Neural cell (in vitro differentiated cells): ENCODE measurements around the gene BLVRA. TPM values are rescaled to one million over a fixed set of nuclear protein-coding genes. Genes with fewer than 3 reads are reported as not detected.

Experiments used
- H2AFZ ChIP-seq: fragments of 200-600, 300-800 bp; sonication (generic), shearing (Covaris generic); 2 replicates; pipeline ENCODE4 v1.6.0; 2014; ENCODE audit warnings: low read depth, mild to moderate bottlenecking, antibody characterized with exemption, low read length, moderate library complexity
- H3F3A ChIP-seq: fragments of 200-600 bp; shearing (Covaris generic); 2 replicates; pipeline ENCODE4 v1.6.1; 2016; ENCODE audit warnings: mild to moderate bottlenecking, moderate library complexity, mixed read lengths, antibody characterized with exemption, low read length; ENCODE audit not compliant: insufficient read depth, poor library complexity, severe bottlenecking
- H3K27ac ChIP-seq: fragments of 200-600, 300-800 bp; sonication (generic), shearing (Covaris generic); 2 replicates; pipeline ENCODE4 v1.5.1; 2014; ENCODE audit warnings: mild to moderate bottlenecking, low read length, moderate library complexity
- H3K27me3 ChIP-seq: fragments of 300-800, 200-600 bp; sonication (generic), shearing (Covaris generic); 2 replicates; pipeline ENCODE4 v1.6.0; 2014; ENCODE audit warnings: mild to moderate bottlenecking, low read depth, low read length, moderate library complexity; ENCODE audit not compliant: insufficient read depth
- H3K36me3 ChIP-seq: fragments of 300-800, 200-600 bp; sonication (generic), shearing (Covaris generic); 2 replicates; pipeline ENCODE4 v1.5.1; 2014; ENCODE audit warnings: mild to moderate bottlenecking, antibody characterized with exemption, low read length, moderate library complexity; ENCODE audit not compliant: insufficient read depth
- H3K4me2 ChIP-seq: fragments of 300-800, 200-600 bp; sonication (generic), shearing (Covaris generic); 2 replicates; pipeline ENCODE4 v1.6.0; 2014; ENCODE audit warnings: mild to moderate bottlenecking, low read length
- H3K4me3 ChIP-seq: fragments of 300-800, 200-600 bp; sonication (generic), shearing (Covaris generic); 2 replicates; pipeline ENCODE4 v1.5.1; 2014; ENCODE audit warnings: mild to moderate bottlenecking, low read length, moderate library complexity
- H3K79me2 ChIP-seq: fragments of 200-600 bp; shearing (Covaris generic); replicated peaks from 2 replicates; pipeline ENCODE4 v1.6.0; 2014; ENCODE audit warnings: mild to moderate bottlenecking, low read length, moderate library complexity; ENCODE audit not compliant: insufficient read depth
- H3K9ac ChIP-seq: fragments of 300-800, 200-600 bp; sonication (generic), shearing (Covaris generic); 2 replicates; pipeline ENCODE4 v1.6.1; 2016; ENCODE audit warnings: mild to moderate bottlenecking, low read length, mixed read lengths
- H3K9me2 ChIP-seq: fragments of 200-600 bp; shearing (Covaris generic); 2 replicates; pipeline ENCODE4 v1.6.1; 2016; ENCODE audit warnings: mild to moderate bottlenecking, low read length, mixed read lengths; ENCODE audit not compliant: insufficient read depth
- H3K9me3 ChIP-seq: fragments of 200-600, 300-800 bp; sonication (generic), shearing (Covaris generic); 2 replicates; pipeline ENCODE4 v1.6.1; 2016; ENCODE audit warnings: mild to moderate bottlenecking, mixed run types, low read length, moderate library complexity, mixed read lengths
- H4K20me1 ChIP-seq: fragments of 200-600 bp; shearing (Covaris generic); 2 replicates; pipeline ENCODE4 v1.6.1; 2016; ENCODE audit warnings: mild to moderate bottlenecking, mixed run types; ENCODE audit not compliant: insufficient read depth
- EP300 ChIP-seq: fragments of 450-650 bp; conservative IDR thresholded peaks from 2 replicates; pipeline ENCODE4 v1.6.1; 2014; ENCODE audit warnings: antibody characterized with exemption, mild to moderate bottlenecking, moderate library complexity; ENCODE audit not compliant: poor library complexity, severe bottlenecking
- EZH2 ChIP-seq: fragments of 200-600, 300-800 bp; shearing (Covaris generic), sonication (generic); IDR thresholded peaks from 2 replicates; pipeline ENCODE4 v1.6.1; 2014; ENCODE audit warnings: antibody characterized with exemption, low read length, borderline replicate concordance, mild to moderate bottlenecking; ENCODE audit not compliant: insufficient read depth, poor library complexity, severe bottlenecking
- MXI1 ChIP-seq: fragments of 450-650 bp; conservative IDR thresholded peaks from 2 replicates; pipeline ENCODE4 v1.6.1; 2014; ENCODE audit warnings: antibody characterized with exemption, mild to moderate bottlenecking; ENCODE audit not compliant: poor library complexity, severe bottlenecking
- POLR2AphosphoS5 ChIP-seq: IDR thresholded peaks from 2 replicates; pipeline ENCODE4 v1.6.1; 2012
- RAD21 ChIP-seq: fragments of 450-650 bp; conservative IDR thresholded peaks from 2 replicates; pipeline ENCODE4 v1.6.1; 2014; ENCODE audit warnings: antibody characterized with exemption, mild to moderate bottlenecking, moderate library complexity
- SMC3 ChIP-seq: fragments of 450-650 bp; conservative IDR thresholded peaks from 2 replicates; pipeline ENCODE4 v1.6.1; 2014; ENCODE audit warnings: antibody characterized with exemption, mild to moderate bottlenecking, moderate library complexity; ENCODE audit not compliant: poor library complexity
- TAF1 ChIP-seq: IDR thresholded peaks from 2 replicates; pipeline ENCODE4 v1.6.1; 2012; ENCODE audit warnings: low read depth
- polyA plus RNA-seq: library from polyadenylated mRNA; depleted of rRNA; stranded (reverse); fragments of >200 nt; gene quantifications from 2 replicates; pipeline ENCODE4 v1.2.3, GENCODE V29; 2014
- TF ChIP-seq, protein P1 (sequence below): fragments of 450-650 bp; IDR thresholded peaks from 2 replicates; pipeline ENCODE4 v1.5.1; 2014; ENCODE audit warnings: antibody characterized with exemption, mild to moderate bottlenecking, moderate library complexity; ENCODE audit not compliant: poor library complexity, severe bottlenecking
- TF ChIP-seq, protein P2 (sequence below): IDR thresholded peaks from 2 replicates; pipeline ENCODE4 v1.6.1; 2012; ENCODE audit warnings: borderline replicate concordance

The BLVRA gene
- polyA plus RNA-seq, 1 donor from 2014 or later = 12.4 TPM

DNA sequence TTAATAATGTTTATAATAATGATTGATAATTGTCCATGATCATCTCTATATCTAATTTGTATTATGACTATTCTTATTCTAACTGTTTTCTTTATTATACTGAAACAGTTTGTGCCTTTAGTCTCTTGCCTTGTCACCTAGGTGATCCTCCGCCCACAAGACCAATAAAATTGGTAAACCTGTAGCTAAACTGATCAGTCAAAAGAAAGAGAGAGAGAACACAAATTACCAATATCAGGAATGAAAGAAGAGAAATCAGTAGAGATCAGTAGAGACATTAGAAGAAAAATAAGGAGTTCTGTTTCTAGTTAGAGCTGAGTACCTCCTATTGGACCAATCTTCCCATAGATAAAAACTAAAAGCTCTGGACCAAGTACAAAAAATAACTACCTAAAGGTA, 23.1 kb upstream of the BLVRA start:
- no peak overlapping the region for H3K4me3 ChIP-seq
- no peaks in the 10 kb centered on the region for H4K20me1 ChIP-seq
- H3K9me3 ChIP-seq = no peaks in the 10 kb centered on the region
- no peak overlapping the region for H3K9ac ChIP-seq
- no peak overlapping the region for H3K4me2 ChIP-seq
- H3K79me2 ChIP-seq = no peaks in the 10 kb centered on the region
- H3K9me2 ChIP-seq = no peaks in the 10 kb centered on the region
- H2AFZ ChIP-seq = no peak overlapping the region
- no peaks in the 10 kb centered on the region for H3K27me3 ChIP-seq
- no peaks in the 10 kb centered on the region for H3K36me3 ChIP-seq
- TF ChIP-seq MXI1 (no peak), EZH2 (no peak), POLR2AphosphoS5 (no peak)
- TF ChIP-seq, protein P1, sequence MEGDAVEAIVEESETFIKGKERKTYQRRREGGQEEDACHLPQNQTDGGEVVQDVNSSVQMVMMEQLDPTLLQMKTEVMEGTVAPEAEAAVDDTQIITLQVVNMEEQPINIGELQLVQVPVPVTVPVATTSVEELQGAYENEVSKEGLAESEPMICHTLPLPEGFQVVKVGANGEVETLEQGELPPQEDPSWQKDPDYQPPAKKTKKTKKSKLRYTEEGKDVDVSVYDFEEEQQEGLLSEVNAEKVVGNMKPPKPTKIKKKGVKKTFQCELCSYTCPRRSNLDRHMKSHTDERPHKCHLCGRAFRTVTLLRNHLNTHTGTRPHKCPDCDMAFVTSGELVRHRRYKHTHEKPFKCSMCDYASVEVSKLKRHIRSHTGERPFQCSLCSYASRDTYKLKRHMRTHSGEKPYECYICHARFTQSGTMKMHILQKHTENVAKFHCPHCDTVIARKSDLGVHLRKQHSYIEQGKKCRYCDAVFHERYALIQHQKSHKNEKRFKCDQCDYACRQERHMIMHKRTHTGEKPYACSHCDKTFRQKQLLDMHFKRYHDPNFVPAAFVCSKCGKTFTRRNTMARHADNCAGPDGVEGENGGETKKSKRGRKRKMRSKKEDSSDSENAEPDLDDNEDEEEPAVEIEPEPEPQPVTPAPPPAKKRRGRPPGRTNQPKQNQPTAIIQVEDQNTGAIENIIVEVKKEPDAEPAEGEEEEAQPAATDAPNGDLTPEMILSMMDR = no peak
- H3K27ac ChIP-seq = no peak overlapping the region
- H3F3A ChIP-seq = no peaks in the 10 kb centered on the region

- Histone ChIP-seq H3K79me2 (no peaks in the 10 kb centered on the region), H3K27me3 (no peaks in the 10 kb centered on the region), H3F3A (no peaks in the 10 kb centered on the region), H3K4me2 (no peak overlapping the region), H3K9ac (no peak overlapping the region), H3K36me3 (no peaks in the 10 kb centered on the region), H4K20me1 (no peaks in the 10 kb centered on the region), H2AFZ (no peak overlapping the region), H3K27ac (no peak overlapping the region), H3K9me3 (no peaks in the 10 kb centered on the region), H3K9me2 (no peaks in the 10 kb centered on the region), H3K4me3 (no peak overlapping the region)
- no peak for TF ChIP-seq EZH2
- TF ChIP-seq MXI1 = no peak
Measured at GRCh38 chr7:43735802-43736603, 22.5 kb upstream of the BLVRA start.

DNA sequence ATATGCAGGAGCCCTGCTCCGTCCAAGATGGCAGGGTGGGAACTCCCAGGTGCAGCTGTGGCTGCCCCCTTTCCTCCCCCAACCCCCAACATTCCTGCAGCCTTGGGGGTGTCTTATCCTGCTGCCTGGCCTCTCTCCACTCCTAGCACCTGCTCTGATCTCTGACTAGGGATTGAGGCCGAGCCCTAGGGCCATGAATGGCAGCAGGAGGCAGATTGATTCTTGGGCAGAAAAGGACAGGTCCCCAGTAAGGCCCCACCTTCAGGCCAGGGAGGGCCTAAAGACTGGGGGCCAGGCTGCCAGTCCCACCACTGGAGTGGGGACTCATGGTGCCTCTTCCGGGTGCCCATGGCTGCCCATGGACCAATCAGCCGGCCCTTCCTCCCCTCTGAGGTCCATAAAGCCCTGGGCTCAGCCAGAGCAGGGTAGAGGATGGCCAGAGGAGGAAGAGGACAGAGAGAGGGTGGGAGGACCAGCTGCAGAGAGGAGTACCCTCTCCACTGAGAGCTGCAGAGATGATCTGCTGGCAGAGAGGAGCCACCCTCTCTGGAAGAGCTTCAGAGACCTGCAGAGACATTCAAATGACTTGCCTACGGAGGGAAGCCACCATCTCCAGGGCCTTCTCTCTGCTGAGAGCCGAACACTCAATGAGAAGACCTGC, 20.9 kb upstream of the BLVRA start:
- H3K36me3 ChIP-seq = no peaks in the 10 kb centered on the region
- H3K9ac ChIP-seq = no peak overlapping the region
- no peaks in the 10 kb centered on the region for H3K9me3 ChIP-seq
- H3K79me2 ChIP-seq = no peaks in the 10 kb centered on the region
- no peak overlapping the region for H3K4me2 ChIP-seq
- H3K9me2 ChIP-seq = no peaks in the 10 kb centered on the region
- no peak overlapping the region for H3K27ac ChIP-seq
- H3K27me3 ChIP-seq = no peaks in the 10 kb centered on the region
- TF ChIP-seq, protein P2, sequence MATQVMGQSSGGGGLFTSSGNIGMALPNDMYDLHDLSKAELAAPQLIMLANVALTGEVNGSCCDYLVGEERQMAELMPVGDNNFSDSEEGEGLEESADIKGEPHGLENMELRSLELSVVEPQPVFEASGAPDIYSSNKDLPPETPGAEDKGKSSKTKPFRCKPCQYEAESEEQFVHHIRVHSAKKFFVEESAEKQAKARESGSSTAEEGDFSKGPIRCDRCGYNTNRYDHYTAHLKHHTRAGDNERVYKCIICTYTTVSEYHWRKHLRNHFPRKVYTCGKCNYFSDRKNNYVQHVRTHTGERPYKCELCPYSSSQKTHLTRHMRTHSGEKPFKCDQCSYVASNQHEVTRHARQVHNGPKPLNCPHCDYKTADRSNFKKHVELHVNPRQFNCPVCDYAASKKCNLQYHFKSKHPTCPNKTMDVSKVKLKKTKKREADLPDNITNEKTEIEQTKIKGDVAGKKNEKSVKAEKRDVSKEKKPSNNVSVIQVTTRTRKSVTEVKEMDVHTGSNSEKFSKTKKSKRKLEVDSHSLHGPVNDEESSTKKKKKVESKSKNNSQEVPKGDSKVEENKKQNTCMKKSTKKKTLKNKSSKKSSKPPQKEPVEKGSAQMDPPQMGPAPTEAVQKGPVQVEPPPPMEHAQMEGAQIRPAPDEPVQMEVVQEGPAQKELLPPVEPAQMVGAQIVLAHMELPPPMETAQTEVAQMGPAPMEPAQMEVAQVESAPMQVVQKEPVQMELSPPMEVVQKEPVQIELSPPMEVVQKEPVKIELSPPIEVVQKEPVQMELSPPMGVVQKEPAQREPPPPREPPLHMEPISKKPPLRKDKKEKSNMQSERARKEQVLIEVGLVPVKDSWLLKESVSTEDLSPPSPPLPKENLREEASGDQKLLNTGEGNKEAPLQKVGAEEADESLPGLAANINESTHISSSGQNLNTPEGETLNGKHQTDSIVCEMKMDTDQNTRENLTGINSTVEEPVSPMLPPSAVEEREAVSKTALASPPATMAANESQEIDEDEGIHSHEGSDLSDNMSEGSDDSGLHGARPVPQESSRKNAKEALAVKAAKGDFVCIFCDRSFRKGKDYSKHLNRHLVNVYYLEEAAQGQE = no peak
- TF ChIP-seq TAF1 (no peak), POLR2AphosphoS5 (no peak), EZH2 (no peak), MXI1 (no peak), SMC3 (no peak), EP300 (no peak), RAD21 (no peak)
- TF ChIP-seq, protein P1 = no peak
- no peak overlapping the region for H3K4me3 ChIP-seq
- no peaks in the 10 kb centered on the region for H4K20me1 ChIP-seq
- H2AFZ ChIP-seq = no peak overlapping the region
- H3F3A ChIP-seq = no peaks in the 10 kb centered on the region
